Measurements from ENCODE around the gene RNF181.

DNA sequence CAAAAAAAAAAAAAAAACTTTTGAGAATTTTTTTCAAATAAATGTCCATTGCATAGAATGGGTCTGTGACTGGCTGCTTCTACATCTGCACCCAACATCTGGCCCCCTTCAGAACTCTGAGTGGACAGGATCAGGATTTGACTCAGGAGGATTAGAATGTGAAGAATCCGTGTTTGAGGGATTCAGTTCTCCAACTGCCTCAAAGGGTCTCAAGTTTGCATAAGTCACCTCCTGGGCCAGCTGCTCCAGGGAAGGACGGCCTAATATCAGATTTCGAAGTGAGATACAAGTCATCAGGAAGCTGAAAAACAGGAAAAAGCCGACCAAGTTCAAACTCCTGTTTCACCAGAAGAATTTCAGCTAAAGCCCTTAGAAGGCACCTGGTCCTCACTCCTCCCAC, 45.7 kb upstream of the RNF181 start:
- TF ChIP-seq, protein P1, sequence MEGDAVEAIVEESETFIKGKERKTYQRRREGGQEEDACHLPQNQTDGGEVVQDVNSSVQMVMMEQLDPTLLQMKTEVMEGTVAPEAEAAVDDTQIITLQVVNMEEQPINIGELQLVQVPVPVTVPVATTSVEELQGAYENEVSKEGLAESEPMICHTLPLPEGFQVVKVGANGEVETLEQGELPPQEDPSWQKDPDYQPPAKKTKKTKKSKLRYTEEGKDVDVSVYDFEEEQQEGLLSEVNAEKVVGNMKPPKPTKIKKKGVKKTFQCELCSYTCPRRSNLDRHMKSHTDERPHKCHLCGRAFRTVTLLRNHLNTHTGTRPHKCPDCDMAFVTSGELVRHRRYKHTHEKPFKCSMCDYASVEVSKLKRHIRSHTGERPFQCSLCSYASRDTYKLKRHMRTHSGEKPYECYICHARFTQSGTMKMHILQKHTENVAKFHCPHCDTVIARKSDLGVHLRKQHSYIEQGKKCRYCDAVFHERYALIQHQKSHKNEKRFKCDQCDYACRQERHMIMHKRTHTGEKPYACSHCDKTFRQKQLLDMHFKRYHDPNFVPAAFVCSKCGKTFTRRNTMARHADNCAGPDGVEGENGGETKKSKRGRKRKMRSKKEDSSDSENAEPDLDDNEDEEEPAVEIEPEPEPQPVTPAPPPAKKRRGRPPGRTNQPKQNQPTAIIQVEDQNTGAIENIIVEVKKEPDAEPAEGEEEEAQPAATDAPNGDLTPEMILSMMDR (IDR thresholded peaks at IDR 0.05): no peak; the same call in 1 of the 2 replicates
- TF ChIP-seq POLR2AphosphoS5 (IDR thresholded peaks at IDR 0.05; ENCODE audit: low read depth, low read length): no peak

Data from Panc1 (cell line).